Measurements from ENCODE around the gene ITGA2. TPM values are rescaled to one million over a fixed set of nuclear protein-coding genes. Genes with fewer than 3 reads are reported as not detected.

Gene ITGA2
- total and polyA plus RNA-seq, 4 donors = 2.0 to 36.1 (median 19.2) TPM

GRCh38 chr5:52998552-52999313 lies 9.6 kb downstream of the ITGA2 start:
- no peak for TF ChIP-seq CTCF (IDR thresholded peaks at IDR 0.05; ENCODE audit: control extremely low read depth, extremely low read depth)
- DNase-seq (no peak), ATAC-seq (ENCODE audit: insufficient read depth, low FRiP score) (no peak)
- H3K9ac ChIP-seq (ENCODE audit: insufficient read depth in 1 of 2, low read length in 2 of 2) = no peak overlapping the region
- H3K36me3 ChIP-seq (ENCODE audit: control insufficient read depth in 4 of 4, insufficient read depth in 4 of 4, low read length in 4 of 4) = no peaks in the 10 kb centered on the region
- no peaks in the 10 kb centered on the region for H3K9me3 ChIP-seq (ENCODE audit: control insufficient read depth in 4 of 4, insufficient read depth in 3 of 4, low read length in 3 of 4)
- no peak overlapping the region for H3K4me3 ChIP-seq
- H3K27ac ChIP-seq (ENCODE audit: low read depth in 1 of 2, low read length in 1 of 2) = peak overlapping the region in 1 of 2 donors; percentile 16
- WGBS, 2 donors = 64 to 76% methylated on average over 2 of the region's 2 CpGs
- no peaks in the 10 kb centered on the region for H3K27me3 ChIP-seq (ENCODE audit: control insufficient read depth in 3 of 3, insufficient read depth in 3 of 3, low read length in 2 of 3)
- H3K4me1 ChIP-seq (ENCODE audit: control insufficient read depth in 5 of 5, insufficient read depth in 5 of 5, low read length in 5 of 5) = no peaks in the 10 kb centered on the region

- Histone ChIP-seq H3K36me3 (ENCODE audit: control insufficient read depth in 4 of 4, insufficient read depth in 4 of 4, low read length in 4 of 4) (no peaks in the 10 kb centered on the region), H3K9me3 (ENCODE audit: control insufficient read depth in 4 of 4, insufficient read depth in 3 of 4, low read length in 3 of 4) (no peaks in the 10 kb centered on the region), H3K27ac (ENCODE audit: low read depth in 1 of 2, low read length in 1 of 2) (no peak overlapping the region), H3K4me3 (no peak overlapping the region), H3K4me1 (ENCODE audit: control insufficient read depth in 5 of 5, insufficient read depth in 5 of 5, low read length in 5 of 5) (peaks cover 0 to 1% (median 0%) of the 10 kb centered on the region in 5 donors), H3K27me3 (ENCODE audit: control insufficient read depth in 3 of 3, insufficient read depth in 3 of 3, low read length in 2 of 3) (no peaks in the 10 kb centered on the region), H3K9ac (ENCODE audit: insufficient read depth in 1 of 2, low read length in 2 of 2) (no peak overlapping the region)
- ATAC-seq (ENCODE audit: insufficient read depth, low FRiP score) (no peak), DNase-seq (no peak)
- no peak for TF ChIP-seq CTCF (IDR thresholded peaks at IDR 0.05; ENCODE audit: control extremely low read depth, extremely low read depth)
- WGBS, 2 donors = 81 to 96% methylated on average over 1 of the region's 1 CpG
These were observed 10.3 kb downstream of the ITGA2 start for GRCh38 chr5:52999344-52999949.

GRCh38 chr5:53001541-53001940 lies 12.4 kb downstream of the ITGA2 start:
- ATAC-seq (ENCODE audit: insufficient read depth, low FRiP score) (no peak), DNase-seq (no peak)
- no peak for TF ChIP-seq CTCF (IDR thresholded peaks at IDR 0.05; ENCODE audit: control extremely low read depth, extremely low read depth)
- Histone ChIP-seq H3K4me3 (no peak overlapping the region), H3K27ac (ENCODE audit: low read depth in 1 of 2, low read length in 1 of 2) (no peak overlapping the region), H3K36me3 (ENCODE audit: control insufficient read depth in 4 of 4, insufficient read depth in 4 of 4, low read length in 4 of 4) (peaks cover 0 to 1% (median 0%) of the 10 kb centered on the region in 4 donors), H3K9me3 (ENCODE audit: control insufficient read depth in 4 of 4, insufficient read depth in 3 of 4, low read length in 3 of 4) (no peaks in the 10 kb centered on the region), H3K27me3 (ENCODE audit: control insufficient read depth in 3 of 3, insufficient read depth in 3 of 3, low read length in 2 of 3) (no peaks in the 10 kb centered on the region), H3K4me1 (ENCODE audit: control insufficient read depth in 5 of 5, insufficient read depth in 5 of 5, low read length in 5 of 5) (peaks cover 0 to 4% (median 0%) of the 10 kb centered on the region in 5 donors), H3K9ac (ENCODE audit: insufficient read depth in 1 of 2, low read length in 2 of 2) (no peak overlapping the region)
- WGBS, 2 donors = 94 to 95% methylated on average over 4 of the region's 4 CpGs
